Measurements from ENCODE around the gene NAXD. TPM values are rescaled to one million over a fixed set of nuclear protein-coding genes. Genes with fewer than 3 reads are reported as not detected.
"Not testable (repeated sequence)": the region's sequence is repeated elsewhere in the genome, so short reads cannot be mapped to it uniquely, and the experiment has no call there.

The NAXD gene
- total RNA-seq, 2 experiments from 2014 or later: 23.3 to 25.2 TPM

DNA sequence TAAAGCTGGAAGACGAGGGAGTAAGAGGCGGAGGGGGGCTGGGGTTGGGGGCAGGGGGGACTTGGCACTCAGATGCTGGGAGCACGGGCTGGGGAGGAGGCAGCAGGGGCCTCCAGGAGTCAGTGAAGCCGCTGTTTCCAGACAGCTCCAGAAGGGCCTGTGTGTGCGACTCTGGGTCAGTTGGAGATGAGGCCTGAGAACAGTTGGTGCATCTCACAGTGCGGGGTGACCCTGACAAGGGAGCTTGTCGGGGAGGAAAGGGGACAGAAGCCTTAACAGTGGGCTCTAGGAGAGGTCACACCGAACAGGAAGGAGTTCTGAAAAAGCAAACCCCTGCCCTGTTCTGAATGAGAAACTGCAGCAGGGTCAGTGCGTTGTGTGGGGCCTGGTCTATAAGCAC lies 11.2 kb downstream of the NAXD start:
- H3K9me3 Mint-ChIP-seq: no peaks in the 10 kb centered on the region
- no peak for DNase-seq
- H3K27ac Mint-ChIP-seq: no peak overlapping the region
- POLR2A ChIA-PET: no interaction called here
- CTCF ChIA-PET: no interaction called here
- peaks cover 24% of the 10 kb centered on the region for H3K36me3 Mint-ChIP-seq (ENCODE audit: low read depth)
- H3K4me1 Mint-ChIP-seq: peaks cover 27% of the 10 kb centered on the region
- H3K4me3 Mint-ChIP-seq: no peak overlapping the region
- H3K27me3 Mint-ChIP-seq: no peaks in the 10 kb centered on the region

DNA sequence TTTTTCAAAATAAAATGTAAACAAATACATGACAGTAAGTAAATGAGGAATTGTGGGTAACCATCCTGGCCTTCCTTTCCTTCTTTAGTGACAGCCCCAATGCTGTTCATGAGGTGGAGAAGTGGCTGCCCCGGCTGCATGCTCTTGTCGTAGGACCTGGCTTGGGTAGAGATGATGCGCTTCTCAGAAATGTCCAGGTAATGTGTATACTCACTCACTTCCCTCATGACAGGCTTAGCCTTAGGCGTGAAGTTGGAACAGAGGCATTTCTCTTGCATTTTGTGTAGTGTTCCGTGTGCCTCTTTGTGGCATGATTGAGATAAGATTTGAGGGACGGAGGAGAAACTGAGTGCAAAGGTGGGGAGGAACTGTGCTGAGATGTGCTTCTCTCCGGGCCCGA lies 12.0 kb downstream of the NAXD start:
- Mint-ChIP-seq H3K4me1 (peaks cover 27% of the 10 kb centered on the region), H3K36me3 (ENCODE audit: low read depth) (peaks cover 28% of the 10 kb centered on the region), H3K4me3 (no peak overlapping the region), H3K9me3 (no peaks in the 10 kb centered on the region), H3K27ac (no peak overlapping the region), H3K27me3 (no peaks in the 10 kb centered on the region)
- DNase-seq: no peak
- ChIA-PET CTCF (no interaction called here), POLR2A (no interaction called here)

DNA sequence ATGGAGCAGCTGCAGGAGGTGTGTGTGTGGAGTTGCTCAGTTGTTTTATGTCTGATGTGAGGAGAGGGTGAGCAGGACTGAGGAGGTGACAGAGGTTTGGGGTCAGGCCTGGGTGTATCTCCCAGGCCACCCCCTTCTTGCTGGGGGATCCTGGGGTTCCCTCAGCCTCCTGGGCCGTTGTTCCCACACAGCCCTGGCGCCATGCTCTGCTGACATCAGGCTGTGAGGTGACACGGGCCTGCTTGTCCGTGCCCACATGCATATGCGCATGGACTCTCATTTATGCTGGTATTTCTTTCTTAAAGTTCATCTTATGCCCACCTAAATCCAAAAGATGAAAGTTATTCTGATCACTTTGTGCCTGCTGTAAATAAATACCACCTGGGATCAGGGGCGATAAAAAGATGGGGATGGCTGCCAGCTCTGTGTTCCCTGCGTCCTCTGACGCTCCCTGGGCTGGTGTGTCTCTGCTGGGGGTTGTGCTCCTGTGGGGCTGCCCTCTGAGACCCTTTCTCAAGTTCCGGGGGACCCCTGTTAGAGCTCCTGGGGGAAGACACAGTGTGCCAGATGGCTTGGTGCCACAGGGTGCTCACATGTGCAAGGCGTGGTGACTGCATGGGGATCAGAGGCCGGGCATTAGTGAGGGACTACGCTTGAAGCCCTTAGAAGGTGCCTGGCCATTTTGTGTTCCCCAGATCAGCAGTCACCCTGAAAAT lies 12.6 kb downstream of the NAXD start:
- no peaks in the 10 kb centered on the region for H3K9me3 Mint-ChIP-seq
- POLR2A ChIA-PET: no interaction called here
- peaks cover 30% of the 10 kb centered on the region for H3K36me3 Mint-ChIP-seq (ENCODE audit: low read depth)
- CTCF ChIA-PET: no interaction called here
- H3K27ac Mint-ChIP-seq: peak overlapping the region; percentile 65
- H3K4me3 Mint-ChIP-seq: no peak overlapping the region
- no peaks in the 10 kb centered on the region for H3K27me3 Mint-ChIP-seq
- no peak for DNase-seq
- H3K4me1 Mint-ChIP-seq: peaks cover 27% of the 10 kb centered on the region

DNA sequence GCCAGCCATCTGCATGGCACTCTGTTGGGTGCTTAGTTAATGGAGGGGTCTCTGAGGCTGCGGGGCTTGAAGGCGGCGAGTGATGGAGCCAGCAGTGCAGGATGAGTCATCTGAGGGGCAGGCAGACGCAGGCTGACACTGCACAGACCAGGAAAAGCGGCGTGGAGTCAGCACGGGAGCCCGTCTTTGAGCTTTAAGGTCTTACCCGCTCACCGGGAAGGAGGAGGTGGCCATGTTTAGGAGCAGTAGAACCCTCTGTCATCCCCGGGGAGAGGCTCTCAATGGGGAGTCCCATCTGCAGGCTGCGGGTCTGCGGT lies 13.1 kb downstream of the NAXD start:
- Mint-ChIP-seq H3K27ac (no peak overlapping the region), H3K4me3 (no peak overlapping the region), H3K36me3 (ENCODE audit: low read depth) (peaks cover 30% of the 10 kb centered on the region), H3K9me3 (no peaks in the 10 kb centered on the region), H3K4me1 (peaks cover 27% of the 10 kb centered on the region), H3K27me3 (no peaks in the 10 kb centered on the region)
- ChIA-PET CTCF (no interaction called here), POLR2A (no interaction called here)
- no peak for DNase-seq

DNA sequence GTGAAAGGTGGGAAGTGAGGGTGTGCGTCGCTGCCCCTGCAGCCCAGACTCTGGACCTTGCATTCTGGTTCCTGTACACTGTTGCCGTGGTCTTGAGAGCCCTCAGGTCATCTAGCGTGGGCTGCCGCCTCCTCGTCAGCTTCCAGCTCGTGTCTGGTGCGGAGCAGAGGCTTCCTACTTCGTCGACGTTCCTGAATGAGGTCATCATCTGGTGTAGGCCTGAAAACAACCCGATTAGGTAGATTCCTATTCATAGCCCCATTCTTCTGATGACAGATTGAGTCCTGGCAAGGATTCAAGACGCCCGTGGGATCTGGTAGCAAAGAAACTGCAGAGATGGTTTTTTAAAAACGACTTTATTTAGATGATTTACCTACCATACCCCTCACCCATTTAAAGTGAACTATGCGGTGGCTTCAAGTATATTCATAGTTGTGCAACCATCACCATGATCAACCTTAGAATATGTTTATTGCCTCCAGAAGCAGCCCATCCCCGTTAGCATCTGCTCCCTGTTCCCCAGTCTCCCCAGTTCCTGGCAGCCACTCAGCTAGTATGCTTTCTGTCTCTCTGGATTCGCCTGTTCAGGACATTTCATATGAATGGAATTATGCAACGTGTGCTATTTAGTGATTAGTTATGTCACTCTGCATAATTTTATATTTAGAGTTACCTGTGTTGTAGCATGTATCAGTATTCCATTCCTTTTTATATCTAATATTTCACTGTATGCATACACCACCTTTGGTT lies 13.8 kb downstream of the NAXD start:
- H3K27ac Mint-ChIP-seq: peak overlapping the region; percentile 63

DNA sequence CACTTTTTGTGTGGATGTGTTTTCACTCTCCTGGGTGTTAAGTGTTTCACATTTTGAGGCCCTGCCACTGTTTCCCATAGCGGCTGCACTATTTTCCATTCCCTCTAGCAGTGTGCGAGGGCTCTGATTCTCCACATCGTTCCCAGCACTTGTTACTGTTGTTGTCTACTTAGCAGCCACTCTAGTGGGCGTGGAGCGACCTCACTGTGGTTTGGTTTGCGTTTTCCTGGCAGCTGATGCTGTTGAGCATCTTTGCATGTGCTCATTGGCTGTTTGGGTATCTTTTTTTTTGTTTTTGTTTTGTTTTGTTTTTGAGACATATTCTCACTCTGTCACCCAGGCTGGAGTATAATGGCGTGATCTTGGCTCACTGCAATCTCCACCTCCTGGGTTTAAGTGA lies 14.4 kb downstream of the NAXD start:
- no peak overlapping the region for H3K4me3 Mint-ChIP-seq
- ChIA-PET POLR2A (interaction anchor here (0.6 kb wide), 1 partner anchor 15 kb away, joined by 3 read pairs; no protein-coding TSS in a partner anchor), CTCF (no interaction called here)
- H3K27me3 Mint-ChIP-seq: no peaks in the 10 kb centered on the region
- H3K27ac Mint-ChIP-seq: peak overlapping the region; percentile 63
- DNase-seq: peak; percentile 68
- peaks cover 27% of the 10 kb centered on the region for H3K4me1 Mint-ChIP-seq
- H3K36me3 Mint-ChIP-seq (ENCODE audit: low read depth): peaks cover 33% of the 10 kb centered on the region
- no peaks in the 10 kb centered on the region for H3K9me3 Mint-ChIP-seq

More for the DNA sequence above, 13.8 kb downstream of the NAXD start:
- H3K9me3 Mint-ChIP-seq: no peaks in the 10 kb centered on the region
- peaks cover 30% of the 10 kb centered on the region for H3K36me3 Mint-ChIP-seq (ENCODE audit: low read depth)
- POLR2A ChIA-PET: interaction anchor here (0.6 kb wide), 1 partner anchor 16 kb away, joined by 3 read pairs; no protein-coding TSS in a partner anchor
- no peaks in the 10 kb centered on the region for H3K27me3 Mint-ChIP-seq
- no peak for DNase-seq
- peaks cover 27% of the 10 kb centered on the region for H3K4me1 Mint-ChIP-seq
- CTCF ChIA-PET: no interaction called here
- H3K4me3 Mint-ChIP-seq: no peak overlapping the region

DNA sequence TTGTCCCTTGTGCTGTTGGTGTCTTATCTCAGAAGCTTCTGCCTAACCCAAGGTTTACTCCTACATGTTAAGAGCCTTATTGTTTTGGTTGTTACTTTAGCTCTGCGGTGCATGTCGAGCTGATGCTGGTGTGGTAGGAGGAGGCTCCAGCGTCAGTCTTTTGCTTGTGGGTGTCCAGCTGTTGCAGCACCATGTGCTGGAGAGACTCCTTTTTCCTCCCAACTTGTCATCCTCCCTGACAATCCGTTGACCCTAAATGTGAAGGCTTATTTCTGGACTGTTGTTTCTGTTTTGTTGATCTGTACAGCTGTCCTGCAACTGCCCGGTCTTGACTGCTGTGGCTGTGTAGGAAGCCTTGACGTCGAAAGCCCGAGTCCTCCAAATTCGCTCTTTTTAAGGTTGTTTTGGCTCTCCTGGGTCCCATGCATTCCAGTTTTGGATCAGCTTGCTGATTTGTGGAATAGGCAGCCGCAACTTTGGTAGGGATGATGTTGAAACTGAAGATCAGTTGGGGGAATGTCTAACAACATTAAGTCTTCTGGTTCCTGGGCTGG lies 15.3 kb downstream of the NAXD start:
- ChIA-PET POLR2A (no interaction called here), CTCF (interaction anchor here (0.6 kb wide), 1 partner anchor 92 kb away, joined by 3 read pairs; no protein-coding TSS in a partner anchor)
- Mint-ChIP-seq H3K27ac (no peak overlapping the region), H3K4me3 (no peak overlapping the region), H3K9me3 (no peaks in the 10 kb centered on the region), H3K36me3 (ENCODE audit: low read depth) (peaks cover 37% of the 10 kb centered on the region), H3K4me1 (peaks cover 27% of the 10 kb centered on the region), H3K27me3 (no peaks in the 10 kb centered on the region)
- DNase-seq: no peak

DNA sequence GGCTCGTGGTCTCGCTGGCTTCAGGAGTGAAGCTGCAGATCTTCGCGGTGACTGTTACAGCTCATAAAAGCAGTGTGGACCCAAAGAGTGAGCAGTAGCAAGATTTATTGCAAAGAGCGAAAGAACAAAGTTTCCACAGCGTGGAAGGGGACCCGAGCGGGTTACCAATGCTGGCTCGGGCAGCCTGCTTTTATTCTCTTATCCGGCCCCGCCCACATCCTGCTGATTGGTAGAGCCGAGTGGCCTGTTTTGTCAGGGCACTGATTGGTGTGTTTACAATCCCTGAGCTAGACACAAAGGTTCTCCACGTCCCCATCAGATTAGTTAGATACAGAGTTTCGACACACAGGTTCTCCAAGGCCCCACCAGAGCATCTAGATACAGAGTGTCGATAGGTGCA lies 16.9 kb downstream of the NAXD start:
- CTCF ChIA-PET, H3K27ac Mint-ChIP-seq, DNase-seq, POLR2A ChIA-PET, H3K9me3 Mint-ChIP-seq, H3K4me3 Mint-ChIP-seq, H3K27me3 Mint-ChIP-seq: not testable (repeated sequence)
- Mint-ChIP-seq H3K4me1 (peaks cover 27% of the 10 kb centered on the region), H3K36me3 (ENCODE audit: low read depth) (peaks cover 39% of the 10 kb centered on the region)

DNA sequence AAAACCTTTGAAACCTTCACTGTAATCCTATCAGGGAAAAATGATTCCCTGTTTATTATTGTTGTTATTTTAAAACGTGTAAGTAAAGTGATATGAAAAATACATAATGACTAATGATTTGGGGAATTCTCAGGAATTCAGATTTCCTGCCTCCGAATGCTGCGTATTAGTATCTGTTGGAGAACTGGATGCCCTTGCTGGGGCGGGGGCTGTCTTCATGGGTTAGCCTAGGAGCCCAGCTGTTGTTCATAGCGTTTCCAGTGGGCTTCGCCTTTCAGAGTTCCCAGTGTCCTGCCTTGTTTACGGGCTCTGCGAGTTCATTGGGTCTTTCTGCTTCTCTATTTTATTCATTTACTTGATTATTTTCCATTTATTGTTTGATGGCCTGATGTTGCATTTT lies 18.4 kb downstream of the NAXD start:
- ChIA-PET POLR2A (no interaction called here), CTCF (no interaction called here)
- Mint-ChIP-seq H3K27me3 (no peaks in the 10 kb centered on the region), H3K9me3 (no peaks in the 10 kb centered on the region), H3K4me3 (no peak overlapping the region), H3K36me3 (ENCODE audit: low read depth) (peaks cover 33% of the 10 kb centered on the region), H3K27ac (no peak overlapping the region), H3K4me1 (peaks cover 23% of the 10 kb centered on the region)
- DNase-seq: no peak

DNA sequence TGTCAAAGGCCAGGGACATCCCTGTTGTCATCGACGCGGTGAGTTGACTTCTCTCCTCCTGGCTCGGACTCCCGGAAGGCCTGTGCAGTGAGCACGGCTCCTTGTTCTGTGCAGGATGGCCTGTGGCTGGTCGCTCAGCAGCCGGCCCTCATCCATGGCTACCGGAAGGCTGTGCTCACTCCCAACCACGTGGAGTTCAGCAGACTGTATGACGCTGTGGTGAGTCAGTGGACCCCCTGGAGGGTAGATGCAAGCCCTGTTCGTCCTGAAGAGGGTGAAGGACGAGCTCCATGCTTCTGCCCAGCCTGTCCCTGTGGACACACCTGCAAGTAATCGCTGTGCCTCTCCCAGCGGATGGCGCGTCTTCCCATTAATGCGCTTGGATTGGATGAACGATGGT lies 19.2 kb downstream of the NAXD start:
- Mint-ChIP-seq H3K27me3 (no peaks in the 10 kb centered on the region), H3K9me3 (no peaks in the 10 kb centered on the region), H3K36me3 (ENCODE audit: low read depth) (peaks cover 37% of the 10 kb centered on the region), H3K4me3 (no peak overlapping the region), H3K27ac (no peak overlapping the region), H3K4me1 (peaks cover 16% of the 10 kb centered on the region)
- ChIA-PET POLR2A (no interaction called here), CTCF (no interaction called here)
- no peak for DNase-seq

DNA sequence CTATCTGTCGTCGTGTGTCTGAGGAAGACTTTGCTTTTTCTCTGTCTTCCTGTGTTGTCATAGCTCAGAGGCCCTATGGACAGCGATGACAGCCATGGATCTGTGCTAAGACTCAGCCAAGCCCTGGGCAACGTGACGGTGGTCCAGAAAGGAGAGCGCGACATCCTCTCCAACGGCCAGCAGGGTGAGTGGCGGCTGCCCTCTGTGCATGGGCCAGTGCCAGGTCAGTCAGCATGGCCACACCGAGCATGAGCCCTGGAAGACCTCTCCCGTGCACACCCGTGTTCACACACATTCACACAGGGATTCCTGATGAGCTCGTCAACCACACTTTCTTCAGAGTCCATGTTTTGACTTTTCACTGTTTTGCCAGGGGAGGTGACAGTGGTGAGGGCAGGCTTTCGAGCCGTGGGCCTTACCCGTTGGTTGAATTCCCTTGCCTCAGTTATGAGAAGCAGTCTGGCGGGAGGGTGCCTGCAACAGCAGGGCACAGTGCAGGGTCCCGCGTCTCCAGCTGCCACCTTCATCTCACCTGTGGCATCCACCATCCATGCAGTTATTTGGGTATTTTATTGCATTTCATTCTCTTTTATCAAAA lies 20.2 kb downstream of the NAXD start:
- Mint-ChIP-seq H3K4me1 (peaks cover 8% of the 10 kb centered on the region), H3K27ac (no peak overlapping the region), H3K9me3 (no peaks in the 10 kb centered on the region), H3K27me3 (no peaks in the 10 kb centered on the region), H3K4me3 (no peak overlapping the region), H3K36me3 (ENCODE audit: low read depth) (peaks cover 39% of the 10 kb centered on the region)
- POLR2A ChIA-PET: no interaction called here
- CTCF ChIA-PET: interaction anchor here (1.3 kb wide), 1 partner anchor 413 kb away, joined by 3 read pairs; no protein-coding TSS in a partner anchor
- no peak for DNase-seq

DNA sequence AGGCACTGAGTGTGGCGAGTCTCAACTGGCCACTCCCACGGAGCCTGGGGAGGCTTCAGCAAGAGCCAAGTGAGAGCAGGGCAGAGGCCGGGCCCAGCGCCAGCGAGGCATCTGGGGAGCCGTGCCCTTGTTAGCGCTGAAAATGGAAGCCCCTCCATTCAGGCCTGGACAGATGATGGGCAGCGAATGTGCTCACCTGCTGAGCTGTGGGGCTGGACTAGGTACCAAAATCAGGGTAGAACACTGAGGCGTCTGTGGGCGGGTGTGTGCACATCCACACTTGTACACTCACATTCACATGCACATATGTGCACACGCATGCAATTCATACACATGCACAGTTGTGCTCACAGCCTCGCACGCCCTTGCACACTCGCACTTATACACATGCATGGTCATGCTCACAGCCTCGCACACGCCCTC lies 20.7 kb downstream of the NAXD start:
- peaks cover 2% of the 10 kb centered on the region for H3K4me1 Mint-ChIP-seq
- peaks cover 40% of the 10 kb centered on the region for H3K36me3 Mint-ChIP-seq (ENCODE audit: low read depth)
- no peak overlapping the region for H3K27ac Mint-ChIP-seq
- no peak for DNase-seq
- POLR2A ChIA-PET: no interaction called here
- H3K4me3 Mint-ChIP-seq: no peak overlapping the region
- CTCF ChIA-PET: interaction anchor here (1.3 kb wide), 1 partner anchor 414 kb away, joined by 3 read pairs; no protein-coding TSS in a partner anchor
- no peaks in the 10 kb centered on the region for H3K27me3 Mint-ChIP-seq
- H3K9me3 Mint-ChIP-seq: no peaks in the 10 kb centered on the region

DNA sequence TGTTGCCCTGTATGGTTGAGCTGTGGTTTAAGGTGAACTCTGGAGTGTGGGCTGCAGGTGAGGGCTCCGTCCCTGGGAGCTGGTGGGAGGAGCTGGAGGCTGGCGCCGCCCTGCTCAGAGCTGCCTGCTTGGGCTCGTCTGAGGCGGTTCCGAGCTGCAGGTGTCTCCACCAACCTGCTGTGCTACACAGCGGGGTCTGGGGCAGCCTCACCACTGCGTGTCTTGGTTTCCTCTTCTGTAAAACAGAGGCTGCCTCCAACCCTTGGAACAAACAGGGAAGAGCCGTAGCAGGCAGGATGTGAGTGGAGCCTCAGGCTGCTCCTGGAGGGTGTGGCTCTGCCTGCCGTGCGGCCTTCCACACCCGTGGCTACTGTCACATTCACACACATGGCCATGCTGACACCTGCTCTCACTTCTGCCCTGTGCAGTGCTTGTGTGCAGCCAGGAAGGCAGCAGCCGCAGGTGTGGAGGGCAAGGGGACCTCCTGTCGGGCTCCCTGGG lies 21.4 kb downstream of the NAXD start:
- POLR2A ChIA-PET: no interaction called here
- H3K4me3 Mint-ChIP-seq: no peak overlapping the region
- H3K36me3 Mint-ChIP-seq (ENCODE audit: low read depth): peaks cover 40% of the 10 kb centered on the region
- no peaks in the 10 kb centered on the region for H3K27me3 Mint-ChIP-seq
- no peak overlapping the region for H3K27ac Mint-ChIP-seq
- H3K9me3 Mint-ChIP-seq: no peaks in the 10 kb centered on the region
- no peaks in the 10 kb centered on the region for H3K4me1 Mint-ChIP-seq
- CTCF ChIA-PET: interaction anchor here (1.1 to 1.3 kb wide), 2 partner anchors 9 to 414 kb away, joined by 3 to 4 read pairs; no protein-coding TSS in a partner anchor
- no peak for DNase-seq
